GM12801 (cell line): Measurements from ENCODE around the gene PRPS2.

ENCODE experiments used
- TF ChIP-seq, protein P1 (sequence below): IDR thresholded peaks from one replicate; pipeline ENCODE4 v1.5.1; 2011; ENCODE audit warnings: control low read depth; ENCODE audit not compliant: insufficient read length; ENCODE audit errors: extremely low read depth

The PRPS2 gene

GRCh38 chrX:12843061-12843667 is 52.0 kb downstream of the PRPS2 start:
- TF ChIP-seq, protein P1, sequence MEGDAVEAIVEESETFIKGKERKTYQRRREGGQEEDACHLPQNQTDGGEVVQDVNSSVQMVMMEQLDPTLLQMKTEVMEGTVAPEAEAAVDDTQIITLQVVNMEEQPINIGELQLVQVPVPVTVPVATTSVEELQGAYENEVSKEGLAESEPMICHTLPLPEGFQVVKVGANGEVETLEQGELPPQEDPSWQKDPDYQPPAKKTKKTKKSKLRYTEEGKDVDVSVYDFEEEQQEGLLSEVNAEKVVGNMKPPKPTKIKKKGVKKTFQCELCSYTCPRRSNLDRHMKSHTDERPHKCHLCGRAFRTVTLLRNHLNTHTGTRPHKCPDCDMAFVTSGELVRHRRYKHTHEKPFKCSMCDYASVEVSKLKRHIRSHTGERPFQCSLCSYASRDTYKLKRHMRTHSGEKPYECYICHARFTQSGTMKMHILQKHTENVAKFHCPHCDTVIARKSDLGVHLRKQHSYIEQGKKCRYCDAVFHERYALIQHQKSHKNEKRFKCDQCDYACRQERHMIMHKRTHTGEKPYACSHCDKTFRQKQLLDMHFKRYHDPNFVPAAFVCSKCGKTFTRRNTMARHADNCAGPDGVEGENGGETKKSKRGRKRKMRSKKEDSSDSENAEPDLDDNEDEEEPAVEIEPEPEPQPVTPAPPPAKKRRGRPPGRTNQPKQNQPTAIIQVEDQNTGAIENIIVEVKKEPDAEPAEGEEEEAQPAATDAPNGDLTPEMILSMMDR: no peak

DNA sequence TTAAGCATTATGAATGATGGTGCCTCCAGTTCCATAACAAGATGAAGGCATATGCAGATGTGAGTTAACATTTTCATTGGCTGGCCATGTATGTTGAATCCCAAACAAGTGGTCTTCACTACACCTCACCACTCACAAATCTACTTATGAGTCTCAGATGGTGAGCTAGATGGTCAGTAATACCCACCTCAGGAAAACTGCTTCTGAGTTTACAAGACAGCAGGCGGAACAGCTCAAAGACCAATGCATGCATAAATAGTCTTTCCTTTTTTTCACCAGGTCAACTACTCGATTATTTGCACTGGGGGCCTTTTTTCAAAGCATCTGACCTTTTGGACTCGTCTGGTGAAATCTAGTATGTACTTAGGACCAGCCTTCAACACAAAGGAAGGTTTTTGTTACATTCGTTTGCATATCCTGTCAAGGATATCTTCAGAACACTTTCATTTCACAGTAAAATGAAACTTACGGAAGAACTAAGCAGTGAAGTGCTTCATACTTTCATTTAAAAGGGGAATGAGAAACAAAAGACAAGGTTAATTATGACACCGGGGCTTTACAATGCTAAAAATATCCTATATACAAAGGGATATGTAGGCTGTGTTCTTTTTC is 52.6 kb downstream of the PRPS2 start:
- TF ChIP-seq, protein P1: no peak

DNA sequence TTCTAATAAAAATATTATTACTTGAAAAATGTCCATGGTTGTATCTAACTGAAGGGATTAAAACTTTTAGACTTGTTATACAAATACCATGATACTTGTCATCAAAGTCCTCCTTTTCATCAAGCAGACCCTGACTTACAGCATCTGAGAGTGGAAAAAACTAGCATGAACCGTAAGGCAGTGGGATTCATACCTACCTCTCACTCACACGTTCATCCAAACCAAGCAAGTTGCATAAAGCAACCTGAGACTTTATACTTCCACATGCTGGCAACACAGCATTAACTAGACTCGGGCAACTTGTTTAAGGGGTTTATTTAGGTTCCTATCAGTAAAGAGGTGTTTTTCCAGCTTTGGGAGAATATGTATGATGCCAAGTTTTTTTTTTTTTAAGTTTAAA is 53.1 kb downstream of the PRPS2 start:
- TF ChIP-seq, protein P1: no peak

GRCh38 chrX:12865359-12865758 is 74.1 kb downstream of the PRPS2 start:
- TF ChIP-seq, protein P1: no peak

- TF ChIP-seq, protein P1: no peak
Observed at GRCh38 chrX:12866451-12867377, 75.5 kb downstream of the PRPS2 start, which contains the start of gene TLR7. TLR7 (plus strand) TSS chrX:12867072; CDS start chrX:12867579, 507 bp downstream.

DNA sequence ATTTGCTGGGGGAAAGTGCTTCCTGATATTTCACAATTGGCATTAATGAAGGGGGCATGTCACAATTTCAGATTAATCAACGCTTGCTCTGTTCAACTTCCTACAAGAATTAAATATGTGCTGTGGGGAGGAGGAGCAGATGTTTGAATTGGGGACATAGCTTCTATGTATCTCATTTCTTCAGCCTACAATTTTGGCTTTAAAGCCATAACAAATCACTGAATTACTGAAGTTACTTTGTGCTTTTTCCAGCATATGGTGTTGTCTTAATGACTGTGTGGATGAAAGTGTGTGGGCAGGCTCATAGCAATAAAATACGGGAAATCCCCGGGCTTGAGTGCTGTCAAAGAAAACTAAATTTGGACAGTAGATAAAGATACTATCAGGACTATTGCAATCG is 76.5 kb downstream of the PRPS2 start:
- TF ChIP-seq, protein P1: no peak

DNA sequence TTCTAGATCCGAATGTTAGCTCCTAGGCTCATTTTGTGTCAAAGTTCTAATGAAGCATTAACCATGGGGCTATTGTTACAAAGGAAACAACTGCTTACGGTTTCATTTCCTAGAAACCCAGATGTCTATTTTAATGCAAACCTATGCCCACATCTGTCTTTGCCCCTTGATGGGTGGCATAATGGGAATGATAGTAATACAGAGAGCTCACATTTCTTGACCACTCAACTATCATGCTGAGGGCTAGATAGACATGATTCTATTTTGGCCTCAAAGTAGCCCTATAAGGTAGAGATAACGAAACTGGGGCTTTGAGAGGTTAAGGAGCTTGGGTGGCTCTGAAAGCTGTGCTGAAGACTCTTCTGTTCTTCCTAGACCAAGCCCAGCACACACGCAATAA is 77.5 kb downstream of the PRPS2 start:
- TF ChIP-seq, protein P1: no peak
